ENCODE results near the gene OR2T10.
A peak's percentile ranks its signal among the peaks of the same experiment; 100 is the strongest.
"Not testable (repeated sequence)": the region's sequence is repeated elsewhere in the genome, so short reads cannot be mapped to it uniquely, and the experiment has no call there.

The OR2T10 gene

DNA sequence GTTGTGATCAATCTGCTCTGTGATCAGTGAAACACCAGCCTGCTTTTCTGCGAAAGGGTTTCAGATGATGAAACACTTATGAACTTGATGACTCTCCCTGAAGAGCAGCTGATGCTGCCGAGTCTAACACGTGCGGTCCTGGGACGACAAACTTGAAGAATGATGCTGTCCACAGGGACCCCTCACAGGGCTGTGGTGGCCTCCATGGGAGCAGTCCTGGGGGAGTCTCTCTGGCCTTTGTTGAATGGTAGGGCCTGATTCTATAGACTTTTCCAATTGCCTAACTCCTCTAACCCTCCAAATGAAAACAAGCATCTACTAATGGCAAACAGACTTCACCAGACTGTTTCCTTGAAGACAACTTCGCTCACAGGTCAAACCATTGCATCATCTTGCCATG, at the start of gene OR2T10:
OR2T10 (minus strand) TSS at position 112 of the 400 bp plus-strand sequence. CDS start 3,932 bp downstream, outside the sequence.
- DNase-seq, result no peak

GRCh38 chr1:248645178-248645577, 47.7 kb upstream of the OR2T10 start, which contains the start of gene OR2T35:
OR2T35 (minus strand) TSS chr1:248645278; CDS start chr1:248639258, 6,020 bp downstream.
- not testable (repeated sequence) for DNase-seq

DNA sequence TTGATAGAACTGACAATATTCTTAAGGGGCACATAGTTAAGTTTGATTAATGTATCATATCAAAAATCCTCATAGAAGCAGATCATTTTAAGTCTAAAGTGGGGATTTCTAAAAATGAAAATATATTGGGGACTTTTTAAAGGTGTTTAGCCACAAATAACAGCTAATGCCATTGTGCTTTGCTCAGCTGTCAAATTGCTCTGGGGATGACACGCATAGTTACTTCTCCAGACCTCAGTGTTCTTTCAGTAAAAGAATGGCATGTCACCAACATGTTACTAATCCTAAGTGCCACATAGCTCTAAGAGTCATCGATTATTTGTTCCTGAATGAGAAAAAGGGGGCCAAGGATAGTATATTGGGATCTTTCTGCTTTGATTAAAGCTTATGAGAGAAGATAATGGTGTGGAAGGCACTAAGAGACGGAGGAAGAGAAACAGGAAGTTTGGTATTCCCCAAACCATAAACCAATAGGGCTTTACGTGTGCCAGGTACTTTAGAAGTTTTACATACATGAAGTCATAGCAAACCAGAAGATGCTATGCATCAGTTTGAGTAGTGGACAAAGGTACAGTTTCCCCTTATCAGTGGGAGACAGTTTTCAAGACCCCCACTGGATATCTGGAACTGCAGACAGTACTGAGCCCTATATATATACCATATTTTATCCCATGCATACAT, 45.6 kb upstream of the OR2T10 start:
- not testable (repeated sequence) for DNase-seq

- not testable (repeated sequence) for DNase-seq
Measured at GRCh38 chr1:248641583-248641982, 44.1 kb upstream of the OR2T10 start.

DNA sequence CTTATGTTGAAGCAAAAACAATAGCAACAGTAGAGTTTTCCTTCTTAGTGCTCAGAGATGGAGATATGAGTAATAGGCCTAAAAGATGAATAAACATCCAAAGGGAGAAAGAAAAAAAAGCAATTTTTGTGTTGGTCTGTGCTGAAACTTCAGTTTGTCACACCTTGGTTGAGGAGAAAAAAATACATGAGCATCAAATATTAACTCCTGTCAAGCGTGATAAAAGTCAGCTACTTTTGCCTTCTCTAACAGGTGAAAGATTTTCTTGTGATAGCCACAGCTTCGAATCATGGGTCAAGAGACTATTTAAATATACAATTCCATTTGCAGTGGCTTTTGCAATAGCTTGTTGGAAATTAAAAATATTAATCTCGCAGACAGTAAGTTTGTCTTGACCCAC, 43.4 kb upstream of the OR2T10 start:
- not testable (repeated sequence) for DNase-seq

DNA sequence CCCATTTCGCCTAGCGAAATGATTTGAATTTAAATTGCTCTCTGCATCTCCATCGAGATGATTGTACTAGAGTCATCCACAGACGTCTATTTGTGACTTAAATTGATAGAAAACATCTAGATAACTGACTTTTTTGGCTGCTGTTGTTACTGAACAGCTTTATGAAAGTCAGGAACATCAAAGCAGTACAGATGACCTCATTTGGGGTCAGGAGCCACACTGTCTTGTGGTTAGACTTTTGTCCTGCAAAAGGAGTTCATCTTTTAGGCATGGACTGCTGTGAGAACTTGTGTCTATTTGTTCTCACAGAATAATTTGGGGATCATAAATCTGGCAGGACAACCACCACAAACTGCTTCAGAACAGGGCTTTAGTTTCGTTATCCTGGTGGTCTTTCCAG, 42.2 kb upstream of the OR2T10 start:
- DNase-seq, result not testable (repeated sequence)

DNA sequence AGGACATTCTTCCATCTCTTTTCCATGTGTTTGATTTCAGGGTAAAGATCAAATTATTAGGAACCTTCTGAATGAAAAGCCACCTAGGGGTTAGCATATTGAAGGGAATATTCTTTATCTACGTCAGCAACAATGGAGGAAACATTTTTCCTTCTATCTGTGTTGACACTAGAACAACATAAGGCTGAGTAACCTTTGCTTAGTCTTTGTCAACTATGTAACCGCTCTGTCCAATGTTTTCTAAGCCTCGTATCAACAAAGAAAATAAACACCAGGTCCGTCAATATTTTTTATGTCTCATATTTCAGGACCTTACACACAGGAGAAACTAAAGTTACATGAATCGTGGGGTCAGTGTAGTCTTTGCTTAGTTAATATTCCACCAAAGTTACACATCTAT, 39.1 kb upstream of the OR2T10 start:
- not testable (repeated sequence) for DNase-seq

GRCh38 chr1:248634991-248635390, 37.5 kb upstream of the OR2T10 start, which contains the start of gene OR2T11:
OR2T11 (minus strand) TSS chr1:248635091; CDS start chr1:248627128, 7,963 bp downstream.
- DNase-seq, result not testable (repeated sequence)

DNA sequence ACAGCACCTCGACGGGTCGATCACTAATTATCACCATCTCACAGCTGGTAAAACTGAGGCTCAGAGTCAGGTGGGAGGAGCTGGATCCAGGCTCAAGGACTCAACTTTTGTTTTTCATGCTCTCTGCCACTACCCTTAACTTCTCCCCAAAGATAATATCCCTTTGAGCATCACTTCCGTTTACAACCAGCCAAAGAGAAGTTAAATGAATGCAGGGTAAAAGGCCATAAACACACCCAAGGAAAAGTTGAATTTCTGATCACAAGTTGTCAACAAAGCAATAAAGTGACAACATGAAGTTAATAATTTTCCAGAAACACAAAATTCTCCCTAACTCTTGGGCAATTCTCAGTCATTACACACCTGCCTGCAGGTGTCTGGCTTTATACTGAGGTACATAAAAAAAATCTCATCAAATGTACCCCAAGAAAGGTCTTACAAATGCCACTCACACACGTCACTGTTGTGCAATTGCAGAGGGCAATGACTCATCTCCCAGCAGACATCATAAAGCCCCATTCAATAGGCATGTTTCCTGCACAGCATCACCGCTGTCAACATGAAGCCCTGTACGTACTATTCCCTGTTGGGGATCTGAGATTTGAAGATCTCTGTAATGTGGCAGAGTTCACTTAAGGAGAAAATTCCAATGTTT, 34.0 kb upstream of the OR2T10 start:
- peak; percentile 17 for DNase-seq

GRCh38 chr1:248630551-248630950, 33.1 kb upstream of the OR2T10 start:
- DNase-seq, result no peak

GRCh38 chr1:248627971-248628844, 30.7 kb upstream of the OR2T10 start:
- DNase-seq, result no peak

DNA sequence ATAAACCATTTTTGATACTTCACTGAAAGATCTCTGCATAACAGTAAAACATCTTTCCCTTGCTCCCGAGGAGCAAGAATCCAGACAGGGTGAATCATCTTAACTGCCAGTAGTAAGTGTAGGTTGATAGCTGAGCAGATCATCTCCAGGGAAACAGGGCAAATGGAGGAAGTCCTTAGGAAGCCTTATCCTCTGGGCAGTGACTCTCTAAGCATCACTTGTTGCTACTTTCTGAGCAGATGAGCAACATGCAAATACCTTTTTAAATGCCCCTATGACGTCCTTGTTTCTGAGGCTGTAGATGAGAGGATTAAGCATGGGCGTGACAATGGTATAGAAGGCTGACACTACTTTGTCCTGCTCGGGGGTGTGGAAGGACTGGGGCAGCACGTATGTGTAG, 28.5 kb upstream of the OR2T10 start:
- no peak for DNase-seq

- DNase-seq, result no peak
Measured at GRCh38 chr1:248625166-248625565, 27.7 kb upstream of the OR2T10 start.

GRCh38 chr1:248622570-248623001, 25.1 kb upstream of the OR2T10 start:
- no peak for DNase-seq

GRCh38 chr1:248621770-248622169, 24.3 kb upstream of the OR2T10 start:
- no peak for DNase-seq

GRCh38 chr1:248618878-248619277, 21.4 kb upstream of the OR2T10 start:
- peak; percentile 16 for DNase-seq

DNA sequence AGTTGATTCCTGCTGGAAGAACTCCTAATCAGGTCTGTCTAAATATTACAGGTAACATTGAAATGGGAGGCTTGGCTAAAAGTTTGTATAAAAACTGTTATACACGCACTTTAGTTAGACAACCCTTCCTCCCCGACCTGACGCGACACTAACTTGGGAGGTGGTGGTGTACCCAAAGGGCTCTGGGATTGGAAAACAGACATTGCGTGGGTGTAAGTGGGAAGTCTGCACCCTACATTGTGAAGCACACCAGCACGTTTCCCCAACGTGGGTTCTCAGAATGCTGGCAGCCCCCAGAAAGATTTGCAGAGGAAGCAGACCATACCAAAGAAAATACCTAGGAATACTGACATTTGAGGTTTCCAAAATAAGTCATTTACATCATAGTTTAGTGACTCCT, 20.6 kb upstream of the OR2T10 start:
- no peak for DNase-seq

DNA sequence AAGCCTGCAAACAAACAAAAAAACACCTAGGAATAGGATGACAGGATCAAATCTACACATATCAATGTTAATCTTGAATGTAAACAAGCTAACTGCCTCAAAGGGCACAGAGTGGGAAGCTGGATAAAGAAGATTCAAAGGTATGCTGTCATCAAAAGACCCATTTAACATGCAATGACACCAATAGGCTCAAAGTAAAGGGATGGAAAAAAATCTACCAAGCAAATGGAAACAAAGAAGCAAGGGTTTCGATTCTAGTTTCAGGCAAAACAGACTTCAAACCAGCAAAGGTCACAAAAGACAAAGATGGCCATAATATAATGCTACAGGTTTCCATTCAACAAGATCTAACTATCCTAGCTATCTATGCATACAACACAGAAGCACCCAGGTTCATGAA, 16.2 kb upstream of the OR2T10 start:
- no peak for DNase-seq

DNA sequence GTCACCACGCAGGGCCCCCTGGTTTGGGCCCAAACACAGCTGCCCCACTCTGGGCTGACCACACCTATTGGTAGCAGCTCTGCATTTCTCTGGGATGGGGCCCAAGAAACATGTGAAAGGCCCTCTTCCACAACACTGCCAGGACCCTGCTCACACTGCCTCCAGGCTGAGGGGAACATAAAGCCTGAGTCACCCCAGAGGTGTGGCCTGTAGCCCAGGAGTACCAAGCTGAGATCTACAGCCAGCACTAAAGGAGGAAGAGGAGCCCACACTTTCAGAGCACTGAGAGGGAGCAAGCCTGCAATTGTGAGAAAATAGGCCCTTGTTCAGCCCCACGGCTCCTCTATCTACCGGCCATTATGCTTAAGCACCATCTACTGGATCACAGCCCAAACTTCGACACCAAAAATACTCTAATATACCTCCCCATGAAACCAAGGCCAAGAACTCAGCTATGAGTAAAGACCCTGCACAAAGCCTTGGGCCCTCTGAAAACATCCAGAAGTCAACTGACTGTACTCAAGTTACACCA, 14.4 kb upstream of the OR2T10 start:
- no peak for DNase-seq

DNA sequence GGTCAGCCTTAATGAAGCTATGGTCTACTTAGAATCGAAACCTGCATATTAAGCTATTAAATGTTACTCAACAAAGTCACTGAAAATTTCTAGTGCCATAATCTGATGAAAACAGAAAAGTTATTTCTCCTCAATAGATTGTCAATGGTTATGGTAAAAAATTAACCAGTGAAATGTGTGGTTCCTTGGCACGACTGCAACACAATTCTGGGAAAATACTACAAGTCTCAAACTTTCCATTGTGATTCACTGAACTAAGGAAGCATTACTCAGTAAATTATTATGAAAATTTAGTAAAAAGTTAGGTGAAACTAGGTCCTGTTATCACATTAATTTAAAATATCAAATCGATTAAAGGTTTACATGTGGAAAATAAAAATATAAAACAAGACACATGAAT, 12.8 kb upstream of the OR2T10 start:
- DNase-seq, result no peak

DNA sequence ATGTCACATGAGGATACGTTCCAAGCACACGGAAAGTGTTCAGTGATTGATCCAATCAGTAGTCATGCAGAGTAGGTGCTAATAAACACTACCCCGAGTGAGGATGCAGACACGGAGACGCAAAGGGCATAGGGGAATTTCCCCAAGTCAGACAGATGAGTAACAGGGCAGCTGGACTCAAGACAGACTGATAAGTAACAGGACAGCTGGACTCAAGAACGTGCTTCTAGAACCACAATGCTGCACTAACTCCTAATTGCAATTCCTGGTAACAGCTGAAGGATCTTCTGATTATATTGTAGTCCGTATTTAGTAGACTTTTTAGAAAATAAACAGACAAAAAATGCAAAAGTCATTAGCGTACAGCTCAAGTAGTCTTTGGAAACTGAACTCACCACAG, 1.9 kb upstream of the OR2T10 start:
- no peak for DNase-seq

DNA sequence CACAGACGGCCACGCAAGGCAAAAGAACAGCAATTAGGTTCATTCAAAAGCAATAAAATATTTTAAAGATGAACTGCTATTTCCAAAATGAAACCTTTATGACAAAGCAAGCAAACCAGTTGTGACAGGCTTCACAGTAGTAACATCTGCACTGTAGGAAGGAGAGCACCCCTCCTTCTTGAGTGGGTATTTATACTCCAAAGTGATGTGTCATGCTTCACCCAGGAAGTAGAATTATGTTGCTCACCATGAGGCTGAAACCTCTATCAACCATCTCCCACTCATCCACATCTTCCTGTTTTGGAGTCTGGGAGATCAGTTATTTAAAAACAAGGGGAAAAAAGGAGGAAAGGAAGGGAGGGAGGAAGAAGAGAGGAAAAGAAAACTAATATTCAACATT, 885 bp downstream of the OR2T10 start:
- no peak for DNase-seq

- DNase-seq, result no peak
Measured at GRCh38 chr1:248593226-248593625, 4.3 kb downstream of the OR2T10 start.
